A549 (cell line): ENCODE data around the gene C8A.

Source experiments
- CTCF ChIP-seq: fragments of >200 bp; sonication (Bioruptor Twin); formaldehyde crosslinking; IDR thresholded peaks from 3 replicates; pipeline ENCODE4 v1.5.1; 2016
- E2F6 ChIP-seq: IDR thresholded peaks from 2 replicates; pipeline ENCODE4 v1.6.1; 2012; ENCODE audit warnings: low read depth, borderline replicate concordance
- POLR2A ChIP-seq: IDR thresholded peaks from 2 replicates; pipeline ENCODE4 v1.6.1; 2012; ENCODE audit warnings: mild to moderate bottlenecking, low read length
- RAD21 ChIP-seq, 2 experiments: fragments of >200 bp in 1 of 2; sonication (Bioruptor Twin) in 1 of 2; formaldehyde crosslinking in 1 of 2; IDR thresholded peaks in 1 of 2; conservative IDR thresholded peaks in 1 of 2; 2 replicates in 1 of 2; 3 replicates in 1 of 2; pipeline ENCODE4 v1.6.1; 2012 to 2018; ENCODE audit warnings: inconsistent platforms in 1 of 2

GRCh38 chr1:56963667-56964066 is 109.1 kb downstream of the C8A start:
- no peak for TF ChIP-seq CTCF
- TF ChIP-seq POLR2A, result no peak
- TF ChIP-seq E2F6, result no peak
- TF ChIP-seq RAD21 (conservative IDR thresholded peaks at IDR 0.05 in 1 of 2, IDR thresholded peaks at IDR 0.05 in 1 of 2), result no peak
